B cell (primary cell): ENCODE results near the gene CCDC122. TPM values are rescaled to one million over a fixed set of nuclear protein-coding genes. Genes with fewer than 3 reads are reported as not detected.

Experiments
- ATAC-seq: fragments of 200-7000 bp; cut with Tn5 transposase; one replicate; pipeline ENCODE4 v1.10.0; 2021; ENCODE audit warnings: low read depth, mild to moderate bottlenecking, moderate number of reproducible peaks, moderate library complexity
- CTCF ChIA-PET: fragments of 350-600 bp; sonication (Branson Sonifier 250); formaldehyde crosslinking; loops from one replicate; lab custom pipeline; 2021; ENCODE audit warnings: antibody characterized with exemption, inconsistent platforms; lab: Charles Lee
- POLR2A ChIA-PET: fragments of 350-600 bp; sonication (Branson Sonifier 250); formaldehyde crosslinking; loops from one replicate; lab custom pipeline; 2021; ENCODE audit warnings: antibody characterized with exemption; lab: Charles Lee
- DNase-seq: peaks from one replicate; pipeline ENCODE4 v3.0.0; 2013
- H2AFZ ChIP-seq: 2 replicates; pipeline ENCODE4 v1.6.1; 2012; ENCODE audit warnings: mild to moderate bottlenecking, low read depth, low read length; ENCODE audit not compliant: insufficient read depth, poor library complexity, severe bottlenecking
- H3K27ac ChIP-seq, 2 donors: 1 replicate in 1 of 2; 2 replicates in 1 of 2; pipeline ENCODE4 v1.5.1; 2012 to 2013; ENCODE audit warnings: low read length in 2 of 2, mild to moderate bottlenecking in 2 of 2, moderate library complexity in 1 of 2
- H3K27me3 ChIP-seq, 4 experiments: fragments of 200-600 bp in 1 of 4; sonication (generic) in 1 of 4; replicated peaks in 1 of 4; 1 replicate in 2 of 4; 2 replicates in 2 of 4; pipeline versions ENCODE4 v1.6.1 to v1.7.0; 2013 to 2016; ENCODE audit warnings: low read length in 3 of 4, mild to moderate bottlenecking in 2 of 4, mixed read lengths in 1 of 4, moderate library complexity in 1 of 4; ENCODE audit not compliant: insufficient read depth in 4 of 4, control insufficient read depth in 3 of 4; ENCODE audit errors: control extremely low read depth in 1 of 4
- H3K36me3 ChIP-seq, 2 experiments: replicated peaks in 1 of 2; 1 replicate in 1 of 2; 2 replicates in 1 of 2; pipeline versions ENCODE4 v1.6.1 to v1.7.1; 2013; ENCODE audit warnings: low read length in 1 of 2; ENCODE audit not compliant: insufficient read depth in 2 of 2, control insufficient read depth in 1 of 2; ENCODE audit errors: control extremely low read depth in 1 of 2, extremely low read depth in 1 of 2
- H3K4me1 ChIP-seq, 2 donors: fragments of 200-600 bp in 1 of 2; sonication (generic) in 1 of 2; 1 replicate in 1 of 2; 2 replicates in 1 of 2; pipeline versions ENCODE4 v1.5.1 to v1.6.1; 2013 to 2017; ENCODE audit warnings: low read length in 2 of 2; ENCODE audit not compliant: control insufficient read depth in 2 of 2, insufficient read depth in 2 of 2
- H3K4me2 ChIP-seq: replicated peaks from 2 replicates; pipeline ENCODE3; 2012; ENCODE audit warnings: mild to moderate bottlenecking, low read depth, low read length; ENCODE audit not compliant: poor library complexity, severe bottlenecking
- H3K4me3 ChIP-seq, 5 experiments: fragments of 200-600 bp in 1 of 5; sonication (generic) in 1 of 5; 1 replicate in 3 of 5; 2 replicates in 2 of 5; pipeline versions ENCODE4 v1.5.1 to v1.7.0; 2011 to 2016; ENCODE audit warnings: low read length in 4 of 5, mild to moderate bottlenecking in 4 of 5, low read depth in 2 of 5, control low read depth in 1 of 5, moderate library complexity in 1 of 5; ENCODE audit not compliant: insufficient read depth in 1 of 5; ENCODE audit errors: control extremely low read depth in 1 of 5, extremely low read depth in 1 of 5
- H3K79me2 ChIP-seq: fragments of 200-600 bp; sonication (generic); one replicate; pipeline ENCODE4 v1.6.0; 2016; ENCODE audit warnings: low read length; ENCODE audit not compliant: control insufficient read depth, insufficient read depth
- H3K9ac ChIP-seq: fragments of 200-600 bp; sonication (generic); 2 replicates; pipeline ENCODE4 v1.6.1; 2017; ENCODE audit warnings: mild to moderate bottlenecking, low read length, moderate library complexity
- H3K9me3 ChIP-seq, 3 donors: one replicate each; pipeline versions ENCODE4 v1.6.1 to v1.7.1; 2013; ENCODE audit warnings: low read length in 2 of 3; ENCODE audit not compliant: control insufficient read depth in 2 of 3, insufficient read depth in 1 of 3; ENCODE audit errors: control extremely low read depth in 1 of 3
- H4K20me1 ChIP-seq: 2 replicates; pipeline ENCODE4 v1.6.0; 2012; ENCODE audit warnings: mild to moderate bottlenecking, low read length; ENCODE audit not compliant: insufficient read depth, control insufficient read depth, poor library complexity, severe bottlenecking
- H3K27ac Mint-ChIP-seq: one replicate; pipeline ENCODE4 v1.8.0; 2021; ENCODE audit warnings: mixed read lengths
- H3K27me3 Mint-ChIP-seq: one replicate; pipeline ENCODE4 v1.8.0; 2021; ENCODE audit warnings: mixed read lengths
- H3K4me1 Mint-ChIP-seq: one replicate; pipeline ENCODE4 v1.8.0; 2021; ENCODE audit warnings: mixed read lengths
- H3K4me3 Mint-ChIP-seq: one replicate; pipeline ENCODE4 v1.8.0; 2021; ENCODE audit warnings: mixed read lengths
- H3K9me3 Mint-ChIP-seq: one replicate; pipeline ENCODE4 v1.8.0; 2022; ENCODE audit warnings: mixed read lengths; ENCODE audit not compliant: insufficient read depth
- CTCF ChIP-seq: fragments of 200-600 bp; IDR thresholded peaks from one replicate; pipeline ENCODE4 v1.8.0; 2022; ENCODE audit warnings: antibody characterized with exemption, mild to moderate bottlenecking
- EZH2 ChIP-seq: IDR thresholded peaks from 2 replicates; pipeline ENCODE4 v1.6.1; 2012; ENCODE audit warnings: borderline replicate concordance, low read depth, mild to moderate bottlenecking, moderate library complexity, low read length; ENCODE audit not compliant: insufficient read depth, poor library complexity, severe bottlenecking
- WGBS: methylation state at CpG from one replicate; pipeline ENCODE4 v1.1.5; 2013; ENCODE audit warnings: missing lambda C conversion rate; ENCODE audit not compliant: insufficient coverage; 5-methylcytosine and 5-hydroxymethylcytosine counted together
- intact Hi-C: fragments of 100-400 bp; cut with micrococcal nuclease; formaldehyde crosslinking; loops from one replicate; pipeline ENCODE4 v1.10.0; 2022
- polyA plus RNA-seq: library from polyadenylated mRNA; depleted of rRNA; stranded (reverse); fragments of >200 nt; gene quantifications from 2 replicates; pipeline ENCODE4 v1.2.3, GENCODE V29; 2012
- total RNA-seq, 2 donors: library from RNA; stranded (reverse); fragments of 120-200 nt in 1 of 2; gene quantifications; 1 replicate in 1 of 2; 2 replicates in 1 of 2; pipeline versions ENCODE4 v1.2.3 to v1.2.4, GENCODE V29; 2013 to 2022

CCDC122 gene
- total and polyA plus RNA-seq, 2 donors (not counting 1 experiment from before 2014, with no cell fraction given): 1.1 to 12.1 TPM

GRCh38 chr13:43911278-43911677, 31.7 kb upstream of the CCDC122 start:
- no peak for DNase-seq
- no peak overlapping the region for H3K4me3 ChIP-seq
- 11% methylated on average over 1 of the region's 2 CpGs for WGBS
- POLR2A ChIA-PET: no interaction called here
- peaks cover 44% of the 10 kb centered on the region for H3K27me3 Mint-ChIP-seq
- H3K36me3 ChIP-seq: no peaks in the 10 kb centered on the region
- no peak overlapping the region for H3K27ac ChIP-seq
- peaks cover 0 to 9% (median 1%) of the 10 kb centered on the region in 4 experiments for H3K27me3 ChIP-seq
- TF ChIP-seq CTCF (no peak), EZH2 (no peak)
- peaks cover 1% of the 10 kb centered on the region for H3K4me1 Mint-ChIP-seq
- H3K9me3 ChIP-seq: no peaks in the 10 kb centered on the region
- no peak overlapping the region for H3K27ac Mint-ChIP-seq
- intact Hi-C loops: no loop called here
- no peak for ATAC-seq
- H3K4me2 ChIP-seq: no peak overlapping the region
- CTCF ChIA-PET: interaction anchor here (1.6 to 14.5 kb wide), 2 partner anchors 9 to 527 kb away, joined by 5 to 260 read pairs; no protein-coding TSS in a partner anchor
- no peak overlapping the region for H2AFZ ChIP-seq
- no peaks in the 10 kb centered on the region for H4K20me1 ChIP-seq
- H3K79me2 ChIP-seq: no peaks in the 10 kb centered on the region
- no peaks in the 10 kb centered on the region for H3K9me3 Mint-ChIP-seq
- no peaks in the 10 kb centered on the region for H3K4me1 ChIP-seq
- no peak overlapping the region for H3K9ac ChIP-seq
- no peak overlapping the region for H3K4me3 Mint-ChIP-seq

GRCh38 chr13:43910856-43911255, 31.3 kb upstream of the CCDC122 start:
- POLR2A ChIA-PET: no interaction called here
- no peaks in the 10 kb centered on the region for H3K9me3 Mint-ChIP-seq
- H3K27me3 ChIP-seq: peaks cover 0 to 9% (median 1%) of the 10 kb centered on the region in 4 experiments

More at GRCh38 chr13:43910856-43911255, 31.3 kb upstream of the CCDC122 start:
- CTCF ChIA-PET: interaction anchor here (0.7 to 14.5 kb wide), 3 partner anchors 9 to 979 kb away, joined by 3 to 260 read pairs (median 5); no protein-coding TSS in a partner anchor
- no peak overlapping the region for H3K4me3 ChIP-seq
- ATAC-seq: no peak
- H3K4me2 ChIP-seq: no peak overlapping the region
- no peaks in the 10 kb centered on the region for H3K79me2 ChIP-seq
- H3K27me3 Mint-ChIP-seq: peaks cover 40% of the 10 kb centered on the region
- intact Hi-C loops: no loop called here
- H3K4me1 Mint-ChIP-seq: peaks cover 1% of the 10 kb centered on the region
- no peaks in the 10 kb centered on the region for H3K4me1 ChIP-seq
- no peaks in the 10 kb centered on the region for H3K9me3 ChIP-seq
- no peak overlapping the region for H3K4me3 Mint-ChIP-seq
- H3K36me3 ChIP-seq: no peaks in the 10 kb centered on the region
- no peaks in the 10 kb centered on the region for H4K20me1 ChIP-seq
- DNase-seq: no peak
- H3K27ac ChIP-seq: no peak overlapping the region
- TF ChIP-seq CTCF (no peak), EZH2 (no peak)
- H3K27ac Mint-ChIP-seq: no peak overlapping the region
- no peak overlapping the region for H3K9ac ChIP-seq
- H2AFZ ChIP-seq: no peak overlapping the region
